ENCODE measurements around the gene SKP2. TPM values are rescaled to one million over a fixed set of nuclear protein-coding genes. Genes with fewer than 3 reads are reported as not detected.

The SKP2 gene
- total RNA-seq, 1 experiment from 2014 or later: 30.7 TPM

- in situ Hi-C loops (cut with HindIII; ENCODE audit: low pct_unique_long_range_greater_than_20kb, low sequenced_read_pairs): no loop called here
- no peak for DNase-seq (ENCODE audit: low read depth)
Measured at GRCh38 chr5:36230151-36230790, 78.4 kb downstream of the SKP2 start.

GRCh38 chr5:36232533-36232932 lies 80.6 kb downstream of the SKP2 start:
- in situ Hi-C loops (cut with HindIII; ENCODE audit: low pct_unique_long_range_greater_than_20kb, low sequenced_read_pairs): no loop called here
- DNase-seq (ENCODE audit: low read depth): no peak

Other genes starting within 250 kb of the SKP2 start
- gene CAPSL, start 213.5 kb upstream of the SKP2 start, total RNA-seq (2014; rRNA removed; shearing (Covaris generic); ENCODE audit: low replicate concordance): not detected in 2 replicates
- gene UGT3A1, start 160.7 kb upstream of the SKP2 start, total RNA-seq (2014; rRNA removed; shearing (Covaris generic); ENCODE audit: low replicate concordance): not detected in 2 replicates
- not detected in 2 replicates for gene UGT3A2, start 85.2 kb upstream of the SKP2 start, total RNA-seq (2014; rRNA removed; shearing (Covaris generic); ENCODE audit: low replicate concordance)
- 1.7 and 2.0 TPM in 2 replicates for gene LMBRD2, start 224 bp upstream of the SKP2 start, total RNA-seq (2014; rRNA removed; shearing (Covaris generic); ENCODE audit: low replicate concordance)
- gene NADK2, start 89.8 kb downstream of the SKP2 start, total RNA-seq (2014; rRNA removed; shearing (Covaris generic); ENCODE audit: low replicate concordance): 23.7 and 38.4 TPM in 2 replicates
- not detected in 2 replicates for gene RANBP3L, start 149.8 kb downstream of the SKP2 start, total RNA-seq (2014; rRNA removed; shearing (Covaris generic); ENCODE audit: low replicate concordance)

All from Caki2 (cell line).